DMS114 treated with DMSO at 0.1 percent for 48 hours (cell line): ENCODE results near the gene DENND1C.

ENCODE experiments used
- DNase-seq: peaks from one replicate; lab custom pipeline; 2025; ENCODE audit not compliant: unreplicated experiment; lab: John Stamatoyannopoulos, UW

The DENND1C gene

DNA sequence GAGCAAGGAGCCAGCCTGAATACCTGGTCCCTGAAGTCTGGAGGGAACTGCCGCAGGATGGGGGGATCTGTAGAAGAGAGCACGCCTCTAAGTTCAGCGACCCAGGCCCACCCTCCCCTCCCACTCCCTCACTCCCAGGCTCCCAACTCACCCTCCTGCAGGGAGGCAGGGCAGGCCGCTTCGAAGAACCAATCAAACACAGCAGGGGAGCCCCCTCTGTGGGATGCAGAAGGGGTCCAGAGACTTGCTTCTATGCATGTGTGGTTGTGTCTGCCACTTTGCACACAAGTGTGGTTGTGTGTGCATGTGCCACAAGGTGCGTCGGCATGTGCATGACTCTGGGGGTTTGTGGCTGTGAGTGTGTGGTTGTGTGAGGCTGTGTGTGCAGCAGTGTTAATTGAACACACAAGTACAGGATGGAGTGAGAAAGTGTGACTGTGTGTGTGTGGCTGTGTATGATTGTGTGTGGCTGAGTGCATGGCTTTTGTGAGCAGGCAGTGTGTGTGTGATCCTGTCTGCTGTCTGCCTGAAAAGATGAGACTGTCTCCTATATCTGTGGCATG is 1.7 kb downstream of the DENND1C start:
- no peak for DNase-seq

GRCh38 chr19:6478815-6479214 is 2.8 kb downstream of the DENND1C start:
- no peak for DNase-seq

GRCh38 chr19:6476896-6477431 is 4.6 kb downstream of the DENND1C start:
- no peak for DNase-seq

- peak; percentile 86 for DNase-seq
Measured at GRCh38 chr19:6476155-6476895, 5.3 kb downstream of the DENND1C start.

DNA sequence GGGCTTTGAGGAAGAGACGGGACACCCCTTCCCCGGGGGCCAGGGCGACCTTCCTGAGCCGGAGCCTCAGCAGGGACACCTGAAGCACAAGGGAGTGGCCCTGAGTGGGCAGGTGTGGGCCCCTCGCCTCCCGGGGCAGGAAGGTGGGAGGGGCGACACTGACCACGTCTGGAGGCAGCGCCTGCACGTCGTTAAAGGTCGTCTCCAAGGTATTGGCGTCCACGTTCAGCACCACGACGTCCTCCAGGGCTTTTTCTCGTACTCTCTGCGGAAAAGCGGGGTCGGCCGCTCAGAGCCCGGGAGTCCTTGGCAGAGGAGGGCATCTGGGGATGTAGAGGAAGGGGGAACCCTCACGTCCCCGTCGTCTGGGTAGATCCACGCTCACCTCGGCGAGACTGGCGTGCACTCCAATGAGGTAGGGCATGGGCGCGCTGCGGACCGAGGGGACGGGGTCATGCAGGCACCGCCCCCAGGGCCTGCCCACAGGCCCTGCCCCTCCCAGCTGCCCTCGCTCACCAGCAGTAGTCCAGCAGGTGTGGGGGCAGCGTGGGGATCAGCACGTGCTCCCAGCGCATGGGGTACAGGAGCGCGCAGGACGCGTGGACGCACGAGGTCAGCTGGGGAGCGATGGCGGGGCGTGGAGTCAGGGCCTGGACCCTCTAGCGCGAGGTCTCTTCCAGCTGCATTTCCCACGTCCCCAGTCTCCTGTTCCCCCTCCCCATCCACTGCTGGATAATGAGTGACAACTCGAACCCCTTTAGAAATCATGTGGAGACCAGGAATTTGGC is 6.1 kb downstream of the DENND1C start:
- no peak for DNase-seq

GRCh38 chr19:6473647-6474046 is 7.9 kb downstream of the DENND1C start:
- no peak for DNase-seq

DNA sequence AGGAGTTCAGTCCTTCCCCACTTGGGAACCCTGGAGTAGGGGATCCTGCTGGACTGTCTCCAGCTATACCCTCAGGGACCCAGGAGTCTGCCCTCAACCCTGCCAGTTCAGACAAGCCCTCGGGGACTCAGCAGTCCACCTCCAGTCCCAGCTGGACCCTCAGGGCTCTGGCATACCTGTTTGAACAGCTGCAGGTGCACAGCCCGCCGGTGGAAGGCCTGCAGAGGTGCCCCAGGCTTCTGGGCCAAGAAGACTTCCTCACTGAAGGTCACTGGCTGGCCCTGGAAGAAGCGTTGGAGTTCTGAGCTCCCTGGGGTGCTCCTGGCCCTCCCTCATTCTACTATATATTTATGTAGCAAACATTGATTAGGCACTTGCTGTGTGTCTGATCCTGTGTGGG is 8.9 kb downstream of the DENND1C start:
- DNase-seq: no peak

DNA sequence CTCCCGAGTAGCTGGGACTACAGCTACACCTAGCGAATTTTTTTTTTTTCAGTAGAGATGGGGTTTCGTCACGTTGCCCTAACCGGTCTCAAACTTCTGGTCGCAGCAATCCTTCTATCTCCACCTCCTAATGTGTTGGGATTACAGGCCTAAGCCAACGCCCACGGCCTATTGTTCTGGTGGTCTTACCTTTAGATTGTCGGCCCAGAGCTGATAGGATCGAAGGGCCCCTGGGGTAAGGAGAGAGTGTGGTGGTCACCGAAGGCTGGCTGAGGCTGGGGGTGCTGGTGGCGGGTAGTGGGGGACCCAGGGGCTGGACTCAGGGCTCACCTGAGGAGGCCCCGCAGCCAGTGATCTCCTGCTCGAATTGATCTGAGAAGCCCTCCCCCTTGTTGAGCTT is 10.5 kb downstream of the DENND1C start:
- DNase-seq: no peak

DNA sequence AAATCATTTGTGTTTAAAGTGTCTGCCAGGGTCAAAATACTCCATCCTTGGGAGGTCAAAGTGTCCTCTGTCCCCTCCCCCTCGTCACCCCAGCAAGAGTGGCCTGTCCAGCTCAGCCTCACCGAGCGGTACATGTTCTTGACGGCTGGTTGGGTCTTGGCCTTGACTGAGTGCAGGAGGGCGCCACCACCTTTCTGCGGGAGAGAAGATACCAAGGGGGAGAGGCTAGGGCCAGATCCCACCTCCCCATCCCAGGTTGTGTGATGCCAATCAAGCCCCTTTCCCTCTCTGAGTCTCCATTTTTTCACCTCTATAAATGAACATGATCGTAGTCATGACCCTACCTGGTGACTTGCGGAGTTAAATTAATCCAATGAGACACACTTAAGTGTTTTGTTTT is 11.4 kb downstream of the DENND1C start:
- DNase-seq: no peak

DNA sequence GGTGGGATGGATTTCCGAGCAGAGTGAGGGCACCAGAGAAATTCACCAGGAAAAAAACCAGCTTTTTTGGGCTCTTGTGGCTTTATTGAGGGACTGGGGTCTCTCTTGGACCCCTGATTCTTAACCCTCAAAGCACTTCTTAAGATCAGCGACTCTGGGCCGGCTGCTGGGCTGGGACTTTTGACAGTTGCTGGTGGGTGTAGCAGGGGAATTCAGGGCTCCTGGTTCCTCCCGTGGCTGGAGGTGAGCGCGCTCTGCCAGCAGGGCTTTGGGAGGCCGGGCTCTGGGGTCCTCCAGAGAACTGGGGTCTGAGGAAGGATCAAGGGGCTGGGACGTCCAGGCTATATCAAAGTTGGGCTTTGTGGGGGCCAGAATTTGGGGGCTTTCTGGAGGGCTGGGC is 14.2 kb downstream of the DENND1C start:
- DNase-seq: no peak

DNA sequence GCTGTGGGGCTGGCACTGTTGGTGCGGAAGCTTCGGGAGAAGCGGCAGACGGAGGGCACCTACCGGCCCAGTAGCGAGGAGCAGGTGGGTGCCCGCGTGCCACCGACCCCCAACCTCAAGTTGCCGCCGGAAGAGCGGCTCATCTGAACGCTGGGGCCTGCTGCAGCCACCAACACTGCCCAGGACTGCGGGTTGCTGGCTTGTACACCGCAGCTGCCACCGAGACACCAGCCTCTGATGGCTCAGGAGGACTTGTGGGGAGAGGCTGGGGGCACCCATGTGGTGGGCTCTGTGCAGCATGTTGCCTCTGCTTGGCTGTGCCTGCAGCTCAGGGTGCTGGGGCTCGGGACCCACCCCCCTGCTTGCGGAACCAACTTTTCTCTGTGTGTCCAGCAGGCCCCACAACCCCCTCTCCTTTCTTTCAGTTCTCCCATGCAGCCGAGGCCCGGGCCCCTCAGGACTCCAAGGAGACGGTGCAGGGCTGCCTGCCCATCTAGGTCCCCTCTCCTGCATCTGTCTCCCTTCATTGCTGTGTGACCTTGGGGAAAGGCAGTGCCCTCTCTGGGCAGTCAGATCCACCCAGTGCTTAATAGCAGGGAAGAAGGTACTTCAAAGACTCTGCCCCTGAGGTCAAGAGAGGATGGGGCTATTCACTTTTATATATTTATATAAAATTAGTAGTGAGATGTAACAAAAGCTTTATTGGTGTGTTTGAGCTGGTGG is 14.9 kb downstream of the DENND1C start:
- no peak for DNase-seq

DNA sequence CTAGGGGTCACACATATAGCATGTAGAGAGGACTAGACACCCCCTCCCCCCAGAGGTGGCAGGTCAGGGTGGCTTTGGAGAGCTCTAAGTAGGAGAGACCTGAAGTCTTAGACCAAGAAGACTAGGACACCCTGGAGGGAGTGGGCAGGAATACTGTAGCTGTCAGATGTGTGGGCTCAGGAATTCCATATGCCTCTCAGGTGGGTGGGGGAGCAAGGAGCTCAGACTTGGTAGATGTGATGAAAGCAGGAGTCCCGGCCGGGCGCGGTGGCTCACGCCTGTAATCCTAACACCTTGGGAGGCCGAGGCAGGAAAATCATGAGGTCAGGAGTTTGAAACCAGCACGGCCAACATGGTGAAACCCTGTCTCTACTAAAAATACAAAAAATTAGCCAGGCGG is 15.9 kb downstream of the DENND1C start:
- DNase-seq: no peak

- DNase-seq: no peak
Measured at GRCh38 chr19:6465006-6465405, 16.6 kb downstream of the DENND1C start.

DNA sequence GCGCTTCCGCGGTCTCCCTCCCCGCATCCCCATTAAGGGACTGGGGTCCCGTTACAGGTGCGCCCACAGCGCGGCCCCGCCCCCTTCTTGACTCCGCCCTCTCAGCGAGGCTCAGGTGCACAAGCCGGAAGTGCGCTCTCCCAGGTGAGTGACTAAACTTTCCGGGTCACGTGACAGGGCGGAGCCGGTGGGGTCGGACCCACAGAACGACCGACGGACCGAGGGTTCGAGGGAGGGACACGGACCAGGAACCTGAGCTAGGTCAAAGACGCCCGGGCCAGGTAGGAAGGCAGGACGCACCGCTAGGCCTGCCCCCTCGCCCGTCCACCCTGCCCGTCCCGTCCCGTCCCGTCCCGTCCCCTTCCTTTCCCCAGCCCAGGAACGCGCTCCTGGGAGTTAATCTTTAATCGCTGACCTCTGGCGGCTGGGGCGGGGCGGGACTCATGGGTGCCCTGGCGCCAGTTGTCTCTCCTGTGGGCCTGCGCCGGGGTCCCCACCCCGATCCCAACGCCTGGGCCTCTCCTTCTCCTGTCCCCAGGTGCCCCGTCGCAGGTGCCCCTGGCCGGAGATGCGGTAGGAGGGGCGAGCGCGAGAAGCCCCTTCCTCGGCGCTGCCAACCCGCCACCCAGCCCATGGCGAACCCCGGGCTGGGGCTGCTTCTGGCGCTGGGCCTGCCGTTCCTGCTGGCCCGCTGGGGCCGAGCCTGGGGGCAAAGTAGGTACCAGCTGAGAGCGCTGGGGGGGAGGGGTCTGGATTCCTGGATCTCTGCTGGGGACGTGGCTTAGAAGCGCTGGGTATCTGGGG is 17.3 kb downstream of the DENND1C start, which contains the start of gene CRB3:
Gene CRB3 (plus strand): TSS at position 202 of the 804 bp plus-strand sequence. CDS start 431 bp downstream, at position 633.
- no peak for DNase-seq

DNA sequence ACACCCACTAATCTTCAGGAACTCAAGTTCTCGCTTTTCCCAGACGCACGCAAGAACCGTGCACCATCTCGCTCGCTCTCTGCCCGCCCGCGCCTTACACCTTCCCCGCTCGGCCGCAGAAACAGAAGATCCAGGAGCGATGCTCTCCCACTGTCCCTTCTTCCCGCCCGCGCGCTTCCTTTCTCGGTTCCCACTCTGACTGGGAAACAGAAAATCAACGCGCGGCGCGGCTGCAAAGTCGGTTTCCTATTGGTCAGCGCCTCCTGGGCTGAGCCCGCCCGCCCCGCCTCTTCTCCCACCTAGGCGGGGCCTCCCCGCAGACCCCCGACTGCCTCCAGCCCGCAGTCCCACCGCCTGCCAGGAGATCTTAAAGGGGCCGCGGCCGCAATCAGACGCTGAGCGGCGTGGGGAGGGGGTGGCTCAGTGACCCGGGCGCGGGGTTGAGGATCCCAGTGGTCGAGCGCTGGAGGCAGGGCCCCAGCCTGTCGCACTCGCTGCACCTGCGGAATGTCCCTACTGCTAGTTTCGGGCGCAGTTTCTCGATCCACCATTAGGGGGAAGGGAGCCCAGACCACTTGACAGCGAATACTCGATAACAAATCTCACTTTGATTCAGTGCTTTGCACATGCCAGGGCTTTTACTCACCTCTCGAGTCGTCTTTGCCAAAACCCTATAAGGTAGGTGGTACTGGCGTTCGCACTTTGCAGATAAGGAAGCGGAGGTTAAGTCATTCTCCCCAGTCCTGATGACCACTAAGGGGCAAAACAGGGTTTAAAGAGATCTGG is 21.3 kb downstream of the DENND1C start:
- DNase-seq: peak; percentile 88

- DNase-seq: peak; percentile 39
Measured at GRCh38 chr19:6459262-6460098, 22.1 kb downstream of the DENND1C start, which contains the start of gene SLC25A23. TSS of gene SLC25A23 (minus strand) at chr19:6459792. CDS start at chr19:6459628, 164 bp downstream.

DNA sequence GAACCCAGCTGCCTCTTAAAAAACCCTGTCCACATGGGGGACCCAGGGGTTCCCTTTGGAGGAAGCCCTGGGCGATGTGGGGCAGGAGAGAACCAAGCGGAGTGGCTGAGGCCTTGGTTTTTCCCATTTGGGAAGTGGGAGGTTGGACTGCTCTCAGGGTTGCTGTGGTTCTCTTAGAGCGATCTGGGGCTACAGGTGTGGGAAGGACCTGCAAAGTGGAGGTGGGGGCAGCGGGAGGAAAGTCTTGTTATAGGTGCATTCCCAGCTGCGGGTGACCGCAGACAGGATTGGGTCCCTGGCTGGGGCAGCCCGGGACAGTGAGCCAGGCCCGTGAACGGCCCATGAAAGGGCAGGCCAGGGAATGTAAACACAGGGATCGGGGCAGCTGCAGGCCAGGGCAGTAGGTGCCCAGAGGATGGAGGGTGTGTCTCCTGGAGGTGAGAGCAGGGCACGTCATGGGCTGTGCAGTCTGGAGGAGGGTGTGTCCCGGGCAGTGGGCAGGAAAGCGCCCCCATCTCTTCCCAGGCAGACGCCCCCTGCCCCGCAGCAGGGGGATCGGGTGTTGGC is 22.8 kb downstream of the DENND1C start:
- DNase-seq: no peak
